Measurements from ENCODE around the gene PARD3B.
A peak's percentile ranks its signal among the peaks of the same experiment; 100 is the strongest.

PARD3B gene, protein sequence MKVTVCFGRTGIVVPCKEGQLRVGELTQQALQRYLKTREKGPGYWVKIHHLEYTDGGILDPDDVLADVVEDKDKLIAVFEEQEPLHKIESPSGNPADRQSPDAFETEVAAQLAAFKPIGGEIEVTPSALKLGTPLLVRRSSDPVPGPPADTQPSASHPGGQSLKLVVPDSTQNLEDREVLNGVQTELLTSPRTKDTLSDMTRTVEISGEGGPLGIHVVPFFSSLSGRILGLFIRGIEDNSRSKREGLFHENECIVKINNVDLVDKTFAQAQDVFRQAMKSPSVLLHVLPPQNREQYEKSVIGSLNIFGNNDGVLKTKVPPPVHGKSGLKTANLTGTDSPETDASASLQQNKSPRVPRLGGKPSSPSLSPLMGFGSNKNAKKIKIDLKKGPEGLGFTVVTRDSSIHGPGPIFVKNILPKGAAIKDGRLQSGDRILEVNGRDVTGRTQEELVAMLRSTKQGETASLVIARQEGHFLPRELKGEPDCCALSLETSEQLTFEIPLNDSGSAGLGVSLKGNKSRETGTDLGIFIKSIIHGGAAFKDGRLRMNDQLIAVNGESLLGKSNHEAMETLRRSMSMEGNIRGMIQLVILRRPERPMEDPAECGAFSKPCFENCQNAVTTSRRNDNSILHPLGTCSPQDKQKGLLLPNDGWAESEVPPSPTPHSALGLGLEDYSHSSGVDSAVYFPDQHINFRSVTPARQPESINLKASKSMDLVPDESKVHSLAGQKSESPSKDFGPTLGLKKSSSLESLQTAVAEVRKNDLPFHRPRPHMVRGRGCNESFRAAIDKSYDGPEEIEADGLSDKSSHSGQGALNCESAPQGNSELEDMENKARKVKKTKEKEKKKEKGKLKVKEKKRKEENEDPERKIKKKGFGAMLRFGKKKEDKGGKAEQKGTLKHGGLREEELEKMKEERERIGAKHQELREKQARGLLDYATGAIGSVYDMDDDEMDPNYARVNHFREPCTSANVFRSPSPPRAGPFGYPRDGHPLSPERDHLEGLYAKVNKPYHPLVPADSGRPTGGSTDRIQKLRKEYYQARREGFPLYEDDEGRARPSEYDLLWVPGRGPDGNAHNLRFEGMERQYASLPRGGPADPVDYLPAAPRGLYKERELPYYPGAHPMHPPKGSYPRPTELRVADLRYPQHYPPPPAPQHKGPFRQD (N-terminal part only)

DNA sequence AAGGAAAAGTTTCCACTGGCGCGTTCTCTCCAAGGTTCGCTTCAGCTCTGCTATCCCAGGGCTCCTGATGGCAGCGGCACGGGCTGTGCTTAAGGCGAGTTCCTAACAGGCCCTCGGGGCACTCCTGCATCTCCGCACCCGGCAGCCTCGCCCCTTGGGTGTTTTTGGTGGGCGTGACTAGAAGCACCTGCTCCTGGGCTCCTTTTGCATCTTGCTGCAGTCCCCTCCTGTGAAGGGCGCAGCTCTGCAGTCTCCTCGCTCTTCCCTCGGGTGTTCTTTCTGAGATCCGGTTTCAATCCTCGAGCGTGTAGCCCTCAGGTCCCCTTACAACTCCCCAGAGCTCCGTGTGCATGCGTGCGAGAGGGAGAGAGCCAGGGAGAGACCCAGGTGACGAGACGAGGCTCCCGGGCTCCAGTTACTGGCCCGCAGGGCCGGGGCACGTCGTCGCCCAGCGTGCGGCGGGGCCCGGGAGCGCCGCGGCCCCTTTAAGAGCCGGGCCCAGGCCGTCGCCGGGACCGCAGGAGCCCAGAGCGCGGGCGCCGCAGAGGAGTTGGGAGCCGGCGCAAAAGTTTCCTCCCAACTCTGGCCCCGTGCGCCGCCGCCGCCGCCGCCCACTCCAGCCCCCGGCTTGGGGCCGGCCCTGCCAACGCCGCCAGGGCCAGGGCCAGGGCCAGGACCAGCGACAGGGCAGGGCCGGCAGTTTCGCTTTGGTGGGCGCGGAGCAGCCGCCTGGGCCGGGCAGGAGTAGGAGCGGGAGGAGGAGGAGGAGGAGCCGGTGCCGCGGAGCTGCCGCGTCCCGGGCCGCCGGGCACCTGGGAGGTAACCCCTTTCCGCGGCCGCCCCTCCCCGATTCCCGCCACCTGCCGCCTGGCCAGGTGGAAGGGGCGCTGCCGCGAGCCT, at the start of gene PARD3B:
Gene PARD3B (plus strand): TSS at position 515 of the 900 bp plus-strand sequence. CDS start 525 bp downstream, outside the sequence.
- DNase-seq (ENCODE audit: low read depth in 1 of 2, low spot score in 1 of 2) = peak in 1 of 2 donors; percentile 5

DNA sequence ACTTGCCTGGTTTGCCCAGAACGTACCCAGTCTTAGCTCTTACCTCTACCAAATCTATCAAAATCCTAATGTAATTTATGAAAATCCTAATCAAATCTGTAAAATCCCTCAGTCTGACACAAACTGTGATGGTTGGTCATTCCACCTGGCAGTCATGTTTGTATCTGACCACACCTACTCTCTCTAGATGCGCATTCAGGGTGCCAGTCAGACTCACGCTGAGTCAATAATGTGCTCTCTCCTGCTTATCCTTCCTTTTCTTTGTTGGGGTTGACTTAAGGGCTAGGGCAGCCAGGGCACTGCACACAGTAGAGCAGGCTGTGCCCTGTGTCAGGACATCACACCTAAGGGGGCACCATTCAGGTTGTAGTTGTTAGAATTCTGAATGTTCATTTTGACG, 48.5 kb upstream of the PARD3B start:
- DNase-seq (ENCODE audit: low read depth in 1 of 2, low spot score in 1 of 2) = no peak

DNA sequence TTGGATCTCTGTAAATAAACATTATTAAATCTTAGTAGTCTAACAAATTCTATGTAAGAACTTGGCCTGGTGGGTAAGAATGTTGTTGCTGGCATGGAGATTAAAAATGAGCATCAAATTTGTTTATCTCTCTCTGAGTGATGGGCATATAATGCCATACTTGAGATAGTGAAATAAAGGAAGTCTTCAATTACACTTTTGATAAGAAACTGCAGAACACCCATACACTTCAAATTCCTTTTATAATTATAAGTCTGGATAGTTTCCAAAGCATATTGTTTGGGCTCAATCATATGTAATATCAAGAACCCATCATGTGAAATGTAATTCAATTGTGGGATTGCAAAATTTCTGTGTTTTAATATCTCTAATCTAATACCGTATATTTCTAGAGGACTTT, 47.4 kb upstream of the PARD3B start:
- no peak for DNase-seq (ENCODE audit: low read depth in 1 of 2, low spot score in 1 of 2)

DNA sequence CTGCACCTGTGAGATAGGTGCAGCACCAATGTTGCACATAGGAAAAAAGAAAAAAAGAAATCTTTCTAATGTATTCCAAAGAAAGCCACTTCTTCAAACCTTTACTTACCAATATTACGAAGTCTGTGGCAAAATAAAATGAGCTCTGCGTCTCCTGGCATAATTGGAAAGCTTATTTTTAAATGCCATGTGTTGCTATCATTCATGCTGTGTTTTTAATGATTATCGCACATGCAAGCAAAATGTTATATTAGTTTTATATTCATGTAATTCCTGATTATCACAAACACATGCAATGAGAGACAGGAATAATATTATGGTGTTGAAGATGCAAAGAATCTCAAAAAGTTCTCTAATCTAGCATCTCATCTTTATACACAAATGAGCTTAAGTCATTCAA, 47.0 kb upstream of the PARD3B start:
- no peak for DNase-seq (ENCODE audit: low read depth in 1 of 2, low spot score in 1 of 2)

DNA sequence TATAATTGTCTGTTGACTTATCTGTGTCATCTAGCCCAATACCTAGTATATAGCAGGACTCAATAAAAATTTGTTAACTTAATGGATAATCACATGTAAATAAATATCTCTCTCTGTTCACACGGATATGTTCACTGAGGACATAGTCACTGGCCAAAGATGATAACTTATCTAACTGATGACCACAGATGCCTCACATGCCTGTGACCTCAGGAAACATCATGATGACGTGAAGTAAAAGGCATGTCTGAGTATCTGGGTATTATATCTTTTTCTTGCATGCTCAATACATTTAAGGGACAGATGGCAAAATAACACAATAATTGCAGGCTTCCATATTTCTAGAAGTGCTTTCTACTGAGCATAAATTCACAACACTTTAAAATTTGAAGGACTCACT, 41.4 kb upstream of the PARD3B start:
- no peak for DNase-seq (ENCODE audit: low read depth in 1 of 2, low spot score in 1 of 2)

DNA sequence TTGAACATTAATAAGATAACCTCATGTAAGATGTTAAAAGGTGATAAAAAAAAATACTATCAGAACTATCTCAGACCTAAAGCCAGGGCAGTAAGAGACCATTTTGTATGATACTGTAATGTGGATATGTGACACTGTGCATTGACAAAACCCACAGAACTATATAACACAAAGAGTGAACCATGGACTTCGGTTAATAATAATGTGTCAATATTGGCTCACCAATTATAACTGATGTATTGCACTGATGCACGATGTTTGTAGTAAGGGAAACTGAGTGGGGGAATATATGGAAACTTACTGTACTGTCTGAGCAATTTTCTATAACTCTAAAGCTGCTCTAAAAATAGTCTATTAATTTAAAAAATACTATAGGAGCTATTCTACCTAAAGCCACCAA, 40.7 kb upstream of the PARD3B start:
- no peak for DNase-seq (ENCODE audit: low read depth in 1 of 2, low spot score in 1 of 2)

DNA sequence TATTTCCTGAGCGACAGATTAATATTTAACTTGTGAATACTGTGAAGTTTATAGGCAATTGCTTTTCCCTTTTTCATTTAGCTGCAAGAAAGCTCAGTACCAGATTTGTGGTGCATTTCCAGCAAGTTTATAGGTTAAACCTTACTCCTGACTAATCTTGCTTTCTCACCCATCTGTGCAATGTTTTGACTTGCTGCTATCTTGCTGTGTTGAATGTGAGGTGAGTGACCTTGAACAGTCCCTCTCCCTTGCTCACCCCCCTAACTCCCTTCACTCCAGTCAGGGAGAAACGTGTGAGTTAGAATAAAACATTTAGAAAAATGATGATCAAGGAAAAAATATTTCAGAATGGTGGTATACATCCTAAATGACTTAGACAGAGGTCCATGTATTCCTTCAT, 39.8 kb upstream of the PARD3B start:
- DNase-seq (ENCODE audit: low read depth in 1 of 2, low spot score in 1 of 2) = no peak

DNA sequence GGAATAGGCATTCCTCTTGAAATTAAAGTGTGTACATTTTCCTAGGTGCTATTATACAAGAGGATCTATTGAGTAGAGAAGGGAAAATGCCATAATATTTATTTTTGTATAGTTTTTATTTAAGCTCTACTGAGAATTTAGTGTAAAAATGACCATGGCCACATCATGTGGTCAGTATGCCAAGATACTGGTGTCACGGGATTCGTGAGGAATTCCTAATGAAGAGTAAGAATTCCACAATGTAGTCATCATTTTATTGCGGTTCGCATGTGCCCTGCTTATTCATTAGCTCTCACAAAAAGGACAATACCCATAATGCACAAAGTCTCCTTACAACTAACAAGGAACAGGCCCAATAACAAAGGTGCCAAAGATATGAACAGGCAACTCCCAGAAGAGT, 39.3 kb upstream of the PARD3B start:
- DNase-seq (ENCODE audit: low read depth in 1 of 2, low spot score in 1 of 2) = no peak

DNA sequence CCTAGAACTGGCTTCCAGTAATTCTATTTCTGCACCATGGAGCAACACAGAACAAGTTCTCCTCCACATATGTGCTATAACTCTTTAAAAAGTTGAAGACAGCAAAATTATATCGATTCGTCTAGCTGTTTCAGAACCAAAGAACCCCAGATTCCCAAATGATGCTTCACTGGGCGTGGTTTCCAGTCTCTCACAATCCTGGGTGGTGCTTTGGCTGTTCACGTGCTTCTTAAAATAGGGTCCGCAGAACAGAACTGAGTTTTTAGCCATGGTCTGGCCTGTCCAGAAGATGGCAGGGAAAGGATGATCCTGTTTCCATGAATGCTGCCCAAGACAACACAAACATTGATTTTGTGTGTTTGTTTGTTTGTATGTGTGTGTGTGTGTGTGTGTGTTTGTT, 37.6 kb upstream of the PARD3B start:
- DNase-seq (ENCODE audit: low read depth in 1 of 2, low spot score in 1 of 2) = no peak

DNA sequence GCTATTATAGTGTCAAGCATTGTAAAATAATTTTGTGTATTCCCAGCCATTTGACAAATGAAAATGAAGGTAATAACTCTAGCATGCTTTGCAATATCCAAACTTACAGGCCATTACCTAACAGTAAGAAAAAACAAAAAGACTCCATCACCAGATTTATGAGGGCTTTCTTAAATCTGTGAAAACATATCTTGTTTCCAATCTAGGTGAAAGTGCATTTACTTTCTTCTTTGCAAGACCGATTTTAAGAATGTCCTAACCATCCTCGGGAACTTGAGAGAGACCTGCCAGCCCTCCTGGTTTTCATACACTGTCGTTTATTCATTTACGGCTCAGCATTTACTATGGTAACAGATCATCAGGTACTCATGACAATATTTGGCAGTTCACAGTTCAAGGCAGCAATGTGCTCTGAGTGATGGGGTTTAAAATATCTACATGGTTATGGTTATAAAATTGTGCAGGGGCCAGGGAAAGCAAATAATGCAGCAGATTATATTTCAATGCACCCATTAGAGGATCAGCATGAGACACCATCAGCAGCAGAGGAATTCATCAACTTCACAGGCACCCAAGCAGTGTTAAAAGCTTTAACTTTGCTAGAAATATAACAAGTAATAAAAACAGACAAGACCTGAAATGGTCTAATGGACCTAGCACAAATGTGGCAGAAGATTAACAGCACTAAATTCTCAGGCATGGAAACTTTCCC, 34.4 kb upstream of the PARD3B start:
- DNase-seq (ENCODE audit: low read depth in 1 of 2, low spot score in 1 of 2) = no peak

DNA sequence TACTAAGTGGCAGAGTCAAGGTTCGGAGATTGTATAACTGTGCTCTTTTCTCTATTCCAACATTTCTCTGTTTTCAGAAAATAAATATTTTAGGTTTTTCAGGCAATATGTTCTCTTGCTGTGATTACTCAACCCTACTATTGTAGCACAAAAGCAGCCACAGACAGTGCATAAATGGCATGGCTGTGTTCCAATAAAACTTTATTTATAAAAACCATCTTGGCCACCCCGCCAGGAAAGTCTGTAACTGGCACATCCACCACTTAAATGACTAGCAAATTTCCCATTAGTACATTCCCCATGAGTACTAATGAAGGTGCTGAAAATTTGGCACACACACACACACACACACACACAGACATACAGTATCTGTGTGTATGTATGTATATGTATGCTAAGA, 30.8 kb upstream of the PARD3B start:
- no peak for DNase-seq (ENCODE audit: low read depth in 1 of 2, low spot score in 1 of 2)

DNA sequence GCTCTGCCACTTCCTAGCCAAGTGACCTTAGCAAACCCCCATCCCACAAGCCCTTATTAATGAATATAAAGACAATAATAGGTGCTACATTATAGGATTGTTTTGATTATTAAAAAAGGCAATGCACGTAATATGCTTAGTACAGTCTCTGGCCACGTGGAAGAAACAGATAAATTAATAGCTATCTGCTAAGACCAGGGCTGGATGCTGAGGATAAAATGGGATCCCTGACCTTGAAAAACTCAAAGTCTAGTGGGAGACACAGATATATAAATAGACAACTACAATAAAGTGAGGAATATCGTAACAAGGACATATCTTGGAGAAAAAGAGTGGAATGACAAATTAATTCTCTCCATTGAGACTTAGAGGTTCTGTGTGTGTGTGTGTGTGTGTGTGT, 29.9 kb upstream of the PARD3B start:
- no peak for DNase-seq (ENCODE audit: low read depth in 1 of 2, low spot score in 1 of 2)

DNA sequence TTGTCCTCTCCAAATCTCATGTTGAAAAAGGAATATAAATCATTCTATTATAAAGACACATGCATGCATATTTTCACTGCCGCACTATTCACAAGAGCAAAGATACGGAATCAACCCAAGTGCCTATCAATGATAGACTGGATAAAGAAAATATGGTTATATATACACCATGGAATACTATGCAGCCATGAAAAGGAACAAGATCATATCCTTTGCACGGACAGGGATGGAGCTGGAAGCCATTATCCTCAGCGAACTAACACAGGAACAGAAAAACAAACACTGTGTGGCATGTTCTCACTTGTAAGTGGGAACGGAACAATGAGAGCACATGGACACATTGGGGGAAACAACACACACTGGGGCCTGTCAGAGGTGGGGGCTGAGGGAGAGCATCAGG, 28.1 kb upstream of the PARD3B start:
- no peak for DNase-seq (ENCODE audit: low read depth in 1 of 2, low spot score in 1 of 2)

DNA sequence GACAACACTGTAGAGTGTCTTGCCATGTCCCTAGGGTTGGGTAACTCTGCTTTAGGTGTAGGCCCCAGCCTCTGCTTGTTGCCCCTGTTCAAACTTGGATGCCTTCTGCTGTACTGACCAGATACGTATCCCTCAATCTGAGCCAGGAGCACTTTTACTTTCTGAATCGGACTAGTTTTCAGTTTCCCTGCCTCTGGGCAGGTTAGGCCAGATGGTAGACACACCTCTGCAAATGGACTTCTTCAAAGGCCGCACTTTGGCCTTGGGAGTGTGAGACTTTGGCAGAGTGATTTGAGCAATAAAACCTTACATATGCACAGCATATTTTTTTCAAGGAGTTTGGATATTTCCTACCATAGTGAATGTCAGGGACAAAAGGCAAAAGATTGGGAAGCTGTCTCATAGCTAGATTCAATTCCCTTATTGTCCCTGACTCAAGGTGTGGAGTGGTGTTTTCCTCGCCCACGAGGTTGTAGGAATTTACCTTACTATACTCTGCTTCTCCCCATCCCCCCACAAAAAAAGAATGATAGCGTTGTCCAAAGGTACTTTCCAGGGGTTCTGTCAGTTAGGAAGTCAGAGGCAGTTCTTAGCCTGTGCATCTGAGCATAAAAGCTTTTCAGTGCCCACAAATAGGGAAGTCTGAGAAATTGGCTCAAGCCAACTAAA, 15.3 kb upstream of the PARD3B start:
- no peak for DNase-seq (ENCODE audit: low read depth in 1 of 2, low spot score in 1 of 2)

DNA sequence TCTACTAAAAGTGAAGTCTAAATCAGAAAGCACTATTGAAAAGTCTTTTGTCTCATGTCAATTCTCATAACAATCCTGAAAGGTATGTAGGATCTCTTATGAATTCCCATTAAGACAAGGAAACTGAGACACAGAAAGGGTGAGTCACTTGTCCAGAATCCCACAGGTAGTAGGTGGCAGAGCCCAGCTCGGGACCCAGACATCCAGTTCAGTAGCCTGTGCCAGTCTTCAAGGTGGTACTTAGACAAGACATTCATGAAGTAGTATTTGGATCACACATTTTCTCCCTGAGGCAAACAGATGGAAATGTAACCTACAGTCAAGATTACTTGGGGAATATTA, 14.8 kb upstream of the PARD3B start:
- no peak for DNase-seq (ENCODE audit: low read depth in 1 of 2, low spot score in 1 of 2)

DNA sequence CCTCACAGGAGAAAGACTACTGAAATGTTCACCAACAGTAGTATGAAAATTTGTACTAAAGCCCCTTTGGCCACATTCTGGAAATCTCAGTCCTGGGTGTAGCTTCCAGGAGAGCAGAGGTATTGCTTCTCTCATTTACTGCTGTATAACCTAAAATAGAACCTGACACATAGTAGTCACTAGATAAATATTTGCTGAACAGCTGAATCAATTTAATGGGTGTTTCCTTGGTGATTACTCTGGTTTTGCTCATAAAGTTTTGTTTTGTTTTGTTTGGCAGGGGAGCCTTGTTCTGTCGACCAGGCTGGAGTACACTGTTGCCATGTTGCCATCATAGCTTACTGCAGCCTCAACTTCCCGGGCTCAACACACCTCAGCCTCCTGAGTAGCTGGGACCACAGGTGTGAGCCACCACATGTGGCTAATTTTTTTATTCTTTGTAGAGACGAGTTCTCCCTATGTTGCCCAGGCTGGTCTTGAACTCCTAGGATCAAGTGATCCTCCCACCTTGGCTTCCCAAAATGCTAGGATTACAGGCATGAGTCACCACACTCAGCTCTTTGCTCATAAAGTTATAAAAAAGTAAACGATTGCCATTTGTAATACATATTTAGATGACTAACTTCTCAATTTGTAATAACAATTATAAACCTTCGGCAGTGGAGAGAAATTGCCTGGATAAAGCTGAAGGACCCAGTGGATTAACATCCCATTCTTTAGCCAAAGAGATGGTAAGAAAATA, 11.5 kb upstream of the PARD3B start:
- DNase-seq (ENCODE audit: low read depth in 1 of 2, low spot score in 1 of 2) = no peak

DNA sequence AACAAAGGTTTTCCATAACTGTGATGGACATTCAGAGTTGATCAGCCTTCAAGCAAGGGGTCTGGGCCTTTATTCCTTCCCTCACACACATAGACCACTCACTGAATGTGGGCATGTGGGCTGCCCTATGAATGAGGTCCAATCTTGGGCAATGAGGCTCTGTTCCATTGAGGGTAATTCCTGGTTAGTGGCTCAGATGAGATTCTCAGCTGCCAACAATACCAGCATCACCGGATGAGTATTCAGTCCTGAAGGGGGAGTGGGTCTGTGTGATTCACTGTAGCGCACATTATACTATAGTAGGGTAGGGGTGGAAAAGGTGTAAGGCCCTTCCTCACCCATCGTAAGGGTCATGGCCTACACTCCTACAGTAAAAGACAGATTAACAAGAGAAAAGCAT, 9.9 kb upstream of the PARD3B start:
- no peak for DNase-seq (ENCODE audit: low read depth in 1 of 2, low spot score in 1 of 2)

DNA sequence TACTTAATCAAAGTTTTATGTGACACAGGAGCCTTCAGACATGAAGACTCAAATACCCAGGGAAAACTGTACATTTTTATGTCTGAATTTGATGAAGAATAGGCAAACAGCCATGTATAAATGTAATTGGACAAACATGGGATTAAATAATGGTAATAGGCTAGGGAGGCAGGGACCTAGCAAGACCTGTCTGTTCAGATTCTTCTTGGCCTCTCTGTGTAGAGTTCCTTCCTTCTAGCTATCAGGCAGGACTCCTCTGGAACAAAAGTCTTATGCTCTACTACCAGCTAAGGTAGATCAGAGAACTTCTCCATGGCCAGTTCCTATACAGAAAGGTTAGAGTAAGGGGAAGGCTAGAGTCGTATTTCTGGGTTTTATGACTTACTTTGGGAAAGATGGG, 9.5 kb upstream of the PARD3B start:
- DNase-seq (ENCODE audit: low read depth in 1 of 2, low spot score in 1 of 2) = no peak

All from stimulated activated CD4-positive, alpha-beta T cell treated with anti-CD3 and anti-CD28 coated beads, Interleukin-15, amount 100 ng/mL, for 1 hour (primary cell).